ENCODE data around the gene RBFOX2.

The RBFOX2 gene

GRCh38 chr22:36003972-36004674 is 24.5 kb downstream of the RBFOX2 start:
- ChIA-PET CTCF (interaction anchor here (0.9 to 1.7 kb wide), 4 partner anchors 8 to 64 kb away, joined by 3 to 5 read pairs (median 4); no protein-coding TSS in a partner anchor), POLR2A (no interaction called here)
- no peak for DNase-seq (ENCODE audit: extremely low spot score)
- TF ChIP-seq CTCF (IDR thresholded peaks at IDR 0.05; ENCODE audit: control extremely low read depth, extremely low read depth, low read depth, missing control alignments) = no peak

- POLR2A ChIA-PET = no interaction called here
- TF ChIP-seq CTCF (IDR thresholded peaks at IDR 0.05; ENCODE audit: control extremely low read depth, extremely low read depth, low read depth, missing control alignments) = no peak
- no peak for DNase-seq (ENCODE audit: extremely low spot score)
- CTCF ChIA-PET = interaction anchor here (0.9 to 1.5 kb wide), 3 partner anchors 9 to 63 kb away, joined by 3 to 4 read pairs (median 3); no protein-coding TSS in a partner anchor
Observed at GRCh38 chr22:36002718-36003260, 25.8 kb downstream of the RBFOX2 start.

GRCh38 chr22:36002084-36002483 is 26.5 kb downstream of the RBFOX2 start:
- TF ChIP-seq CTCF (IDR thresholded peaks at IDR 0.05; ENCODE audit: control extremely low read depth, extremely low read depth, low read depth, missing control alignments) = no peak
- no peak for DNase-seq (ENCODE audit: extremely low spot score)
- POLR2A ChIA-PET = no interaction called here
- CTCF ChIA-PET = interaction anchor here (1.5 kb wide), 1 partner anchor 17 kb away, joined by 4 read pairs; no protein-coding TSS in a partner anchor

DNA sequence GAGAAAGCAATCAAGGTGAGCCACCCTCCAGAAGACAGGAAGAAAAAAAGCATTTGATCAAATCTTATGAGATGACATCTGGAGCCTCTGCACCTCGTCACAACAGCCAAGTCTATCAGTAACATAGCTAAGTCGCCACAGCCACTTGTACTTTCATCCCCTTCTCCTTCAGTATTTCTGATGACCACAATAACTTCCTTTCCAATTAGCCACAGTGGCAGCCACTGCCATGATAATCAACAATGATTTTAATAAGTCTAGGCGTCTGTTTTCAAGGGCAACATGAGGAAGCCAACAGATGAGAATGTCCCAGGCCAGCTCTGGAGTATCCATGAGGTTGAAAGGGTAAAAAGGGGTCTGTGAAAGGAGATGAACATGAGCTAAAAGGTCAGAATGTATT is 29.9 kb downstream of the RBFOX2 start:
- ChIA-PET POLR2A (no interaction called here), CTCF (no interaction called here)
- TF ChIP-seq CTCF (IDR thresholded peaks at IDR 0.05; ENCODE audit: control extremely low read depth, extremely low read depth, low read depth, missing control alignments) = no peak
- no peak for DNase-seq (ENCODE audit: extremely low spot score)

DNA sequence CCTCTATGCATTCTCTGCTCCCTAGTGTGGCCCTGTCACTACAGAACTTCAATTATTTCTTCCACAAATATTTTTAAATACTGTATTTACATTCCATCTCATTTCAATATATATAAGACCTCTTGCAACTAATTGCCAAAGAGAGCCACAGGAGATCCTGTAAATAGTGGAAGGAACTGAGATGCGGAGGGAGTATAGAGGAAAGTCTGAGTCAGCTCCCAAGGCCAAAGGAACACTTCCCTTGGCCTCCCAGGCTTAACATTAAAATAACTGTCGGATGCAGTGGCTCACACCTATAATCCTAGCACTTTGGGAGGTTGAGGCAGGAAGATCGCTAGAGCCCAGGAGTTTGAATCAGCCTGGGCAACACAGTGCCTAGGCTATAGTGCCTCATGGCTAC is 31.2 kb downstream of the RBFOX2 start:
- CTCF ChIA-PET = no interaction called here
- DNase-seq (ENCODE audit: extremely low spot score) = no peak
- TF ChIP-seq CTCF (IDR thresholded peaks at IDR 0.05; ENCODE audit: control extremely low read depth, extremely low read depth, low read depth, missing control alignments) = no peak
- POLR2A ChIA-PET = no interaction called here

GRCh38 chr22:35996596-35996995 is 32.0 kb downstream of the RBFOX2 start:
- CTCF ChIA-PET = interaction anchor here (0.9 to 1.4 kb wide), 3 partner anchors 9 to 18 kb away, joined by 3 to 5 read pairs (median 3); no protein-coding TSS in a partner anchor
- DNase-seq (ENCODE audit: extremely low spot score) = no peak
- TF ChIP-seq CTCF (IDR thresholded peaks at IDR 0.05; ENCODE audit: control extremely low read depth, extremely low read depth, low read depth, missing control alignments) = no peak
- POLR2A ChIA-PET = no interaction called here
